K562 (cell line): ENCODE data around the gene NTRK3. TPM values are rescaled to one million over a fixed set of nuclear protein-coding genes. Genes with fewer than 3 reads are reported as not detected.

Experiments
- ATAC-seq: fragments of 200-7000 bp; cut with Tn5 transposase; 3 replicates; pipeline ENCODE4 v1.9.1; 2020; ENCODE audit warnings: moderate library complexity
- BruUV-seq: library from RNA; stranded (reverse); fragments of 400-500 nt; replicated peaks from 2 replicates; lab custom pipeline; 2021; lab: Mats Ljungman, UMichigan
- CTCF ChIA-PET: fragments of 300-600 bp; formaldehyde crosslinking; extraction: SDS; loops from one replicate; lab custom pipeline; 2021; ENCODE audit warnings: low intra/inter-chr PET ratio; lab: Yijun Ruan, JAX
- POLR2A ChIA-PET: fragments of 300-600, 350-650 bp; sonication (Branson Sonifier 250); formaldehyde crosslinking; extraction: SDS; loops from one replicate; lab custom pipeline; 2021; ENCODE audit warnings: antibody characterized with exemption, inconsistent platforms; lab: Yijun Ruan, JAX
- DNase-seq, 4 experiments: peaks; one replicate each; pipeline versions ENCODE4 v3.0.0 to v3.0.0-alpha.2; 2011 to 2018; ENCODE audit warnings: low spot score in 3 of 4, mixed read lengths in 3 of 4; ENCODE audit errors: extremely low read depth in 1 of 4
- FAIRE-seq: peaks from 2 replicates; lab custom pipeline; 2011; peaks lifted over from hg19 to GRCh38; lab: Jason Lieb, UNC
- H2AFZ ChIP-seq: 2 replicates; pipeline ENCODE4 v1.6.0; 2011; ENCODE audit warnings: low read depth, low read length, control low read depth, inconsistent platforms
- H3K27ac ChIP-seq: fragments of 200-600 bp; 3 replicates; pipeline ENCODE4 v1.8.0; 2011; ENCODE audit warnings: low read depth, mild to moderate bottlenecking, control low read depth, inconsistent platforms, low read length, moderate library complexity, mixed read lengths; ENCODE audit errors: extremely low read depth
- H3K27me3 ChIP-seq, 2 experiments: fragments of 300-600 bp in 1 of 2; 2 replicates in 1 of 2; 3 replicates in 1 of 2; pipeline versions ENCODE4 v1.6.0 to v1.8.0; 2011; ENCODE audit warnings: inconsistent platforms in 2 of 2, low read length in 2 of 2, mild to moderate bottlenecking in 1 of 2, mixed read lengths in 1 of 2, moderate library complexity in 1 of 2; ENCODE audit not compliant: control insufficient read depth in 2 of 2, insufficient read depth in 2 of 2
- H3K36me3 ChIP-seq: fragments of 300-600 bp; 3 replicates; pipeline ENCODE4 v1.8.0; 2011; ENCODE audit warnings: mild to moderate bottlenecking, low read length, inconsistent platforms; ENCODE audit not compliant: control insufficient read depth, insufficient read depth
- H3K4me1 ChIP-seq, 2 experiments: fragments of 200-600 bp in 1 of 2; replicated peaks in 1 of 2; 2 replicates in 1 of 2; 3 replicates in 1 of 2; pipeline versions ENCODE4 v1.5.1 to v1.8.0; 2011; ENCODE audit warnings: inconsistent platforms in 2 of 2, low read length in 2 of 2, mild to moderate bottlenecking in 1 of 2, mixed read lengths in 1 of 2, moderate library complexity in 1 of 2; ENCODE audit not compliant: control insufficient read depth in 2 of 2, insufficient read depth in 2 of 2
- H3K4me2 ChIP-seq: 2 replicates; pipeline ENCODE4 v1.6.1; 2011; ENCODE audit warnings: low read length, control low read depth, inconsistent platforms, mixed read lengths; ENCODE audit not compliant: insufficient read depth
- H3K4me3 ChIP-seq: fragments of 200-600 bp; sonication (generic), shearing (Covaris generic); 2 replicates; pipeline ENCODE4 v1.5.1; 2016; ENCODE audit warnings: control low read depth, inconsistent platforms
- H3K79me2 ChIP-seq: fragments of 200-600 bp; 3 replicates; pipeline ENCODE4 v1.8.0; 2011; ENCODE audit warnings: low read length, inconsistent platforms; ENCODE audit not compliant: control insufficient read depth, insufficient read depth
- H3K9ac ChIP-seq, 2 experiments: 2 replicates each; pipeline versions ENCODE4 v1.6.0 to v1.6.1; 2011; ENCODE audit warnings: low read depth in 2 of 2, low read length in 2 of 2, control low read depth in 1 of 2, inconsistent platforms in 1 of 2, mild to moderate bottlenecking in 1 of 2, mixed read lengths in 1 of 2; ENCODE audit not compliant: insufficient read depth in 1 of 2
- H3K9me1 ChIP-seq: one replicate; pipeline ENCODE4 v1.6.0; 2011; ENCODE audit warnings: inconsistent platforms, mild to moderate bottlenecking, low read length, moderate library complexity; ENCODE audit not compliant: control insufficient read depth, insufficient read depth
- H3K9me3 ChIP-seq: replicated peaks from 2 replicates; pipeline ENCODE4 v1.5.1; 2011; ENCODE audit warnings: low read depth, low read length, inconsistent platforms; ENCODE audit not compliant: control insufficient read depth, insufficient read depth
- H4K20me1 ChIP-seq: replicated peaks from 2 replicates; pipeline ENCODE4 v1.6.1; 2011; ENCODE audit warnings: low read length, inconsistent platforms, mixed read lengths; ENCODE audit not compliant: control insufficient read depth, insufficient read depth
- ATF6 ChIP-seq: sonication (generic); formaldehyde crosslinking; IDR thresholded peaks from 2 replicates; pipeline ENCODE4 v1.4.0; 2020; ENCODE audit warnings: mild to moderate bottlenecking, missing genetic modification reagents
- BCL6 ChIP-seq: fragments of 250-450 bp; sonication (Bioruptor Pico); IDR thresholded peaks from 2 replicates; pipeline ENCODE4 v1.4.0; 2020
- CBX2 ChIP-seq: fragments of 200-600 bp; sonication (generic); IDR thresholded peaks from one replicate; pipeline ENCODE4 v1.6.1; 2012; ENCODE audit warnings: mild to moderate bottlenecking, low read length, inconsistent platforms; ENCODE audit not compliant: insufficient read depth, poor library complexity, severe bottlenecking
- DEAF1 ChIP-seq: fragments of 450-650 bp; formaldehyde crosslinking; IDR thresholded peaks from 2 replicates; pipeline ENCODE4 v1.4.0; 2020; ENCODE audit warnings: mild to moderate bottlenecking, moderate library complexity
- EP400 ChIP-seq: fragments of 450-650 bp; IDR thresholded peaks from 2 replicates; pipeline ENCODE4 v1.6.1; 2017; ENCODE audit warnings: antibody characterized with exemption, mild to moderate bottlenecking, moderate library complexity
- GTF2F1 ChIP-seq: IDR thresholded peaks from 2 replicates; pipeline ENCODE4 v1.6.1; 2011; ENCODE audit warnings: low read depth, low read length, improper control_type of control experiment
- KLF16 ChIP-seq: IDR thresholded peaks from 2 replicates; pipeline ENCODE4 v1.6.1; 2016; ENCODE audit warnings: antibody characterized with exemption
- MCM3 ChIP-seq: fragments of 450-650 bp; IDR thresholded peaks from 2 replicates; pipeline ENCODE4 v1.6.1; 2016
- PHB2 ChIP-seq: fragments of 450-650 bp; IDR thresholded peaks from 2 replicates; pipeline ENCODE4 v1.6.1; 2017; ENCODE audit warnings: low read depth
- SAFB ChIP-seq: fragments of 200-400 bp; formaldehyde crosslinking; IDR thresholded peaks from 2 replicates; pipeline ENCODE4 v1.6.1; 2017; ENCODE audit warnings: low read depth, low read length, borderline replicate concordance
- SMARCA5 ChIP-seq: fragments of 450-650 bp; IDR thresholded peaks from 2 replicates; pipeline ENCODE4 v1.6.1; 2016
- TEAD4 ChIP-seq, 2 experiments: sonication (generic) in 1 of 2; formaldehyde crosslinking in 1 of 2; IDR thresholded peaks; 2 replicates each; pipeline versions ENCODE4 v1.6.1 to v1.8.0; 2012 to 2022; ENCODE audit warnings: borderline replicate concordance in 1 of 2, inconsistent platforms in 1 of 2, low read length in 1 of 2, mild to moderate bottlenecking in 1 of 2, missing genetic modification reagents in 1 of 2
- ZBTB12 ChIP-seq: fragments of 250-450 bp; sonication (Bioruptor Pico); IDR thresholded peaks from 2 replicates; pipeline ENCODE4 v1.4.0; 2020
- ZNF347 ChIP-seq: fragments of 450-650 bp; formaldehyde crosslinking; IDR thresholded peaks from 2 replicates; pipeline ENCODE4 v1.4.0; 2020; ENCODE audit warnings: low read depth, mild to moderate bottlenecking, moderate library complexity
- WGBS: fragments of 100-300 bp; shearing (Covaris generic); methylation state at CpG from one replicate; pipeline ENCODE4 v1.1.6; 2016; ENCODE audit warnings: low coverage, mixed read lengths; ENCODE audit not compliant: insufficient coverage; ENCODE audit errors: missing lambda C conversion rate; 5-methylcytosine and 5-hydroxymethylcytosine counted together
- in situ Hi-C: fragments of 300-500 bp; cut with MboI; formaldehyde crosslinking; loops from 4 replicates; pipeline ENCODE4 v1.15.0; 2018; ENCODE audit warnings: inconsistent platforms, mixed read lengths
- intact Hi-C: fragments of 100-400 bp; cut with micrococcal nuclease; formaldehyde crosslinking; loops from 2 replicates; pipeline ENCODE4 v1.14.2; 2022
- polyA plus RNA-seq, 8 experiments: library from polyadenylated mRNA; depleted of rRNA in 4 of 8; stranded (reverse) in 5 of 8; unstranded in 3 of 8; fragments of >200 nt; fragmentation: Nextera tagmentation in 2 of 8; fragmentation: Illumina TruSeq in 1 of 8; extraction: Ambion mirVana in 2 of 8; extraction: Trizol in 1 of 8; gene quantifications; 2 replicates each; pipeline versions ENCODE4 v1.2.1 to v1.2.3, GENCODE V29; 2011 to 2014; ENCODE audit warnings: inconsistent platforms in 1 of 8, missing spikeins in 1 of 8
- total RNA-seq, 7 experiments: library from RNA; depleted of rRNA in 6 of 7; stranded (reverse); fragments of >200 nt in 6 of 7; fragmentation: Illumina TruSeq in 2 of 7; extraction: Trizol in 2 of 7; gene quantifications; 2 replicates each; pipeline versions ENCODE4 v1.2.1 to v1.2.3, GENCODE V29; 2011 to 2021; ENCODE audit warnings: low replicate concordance in 1 of 7

NTRK3 gene
- total and polyA plus RNA-seq, 9 of the 15 experiments (the other 6 are each of a cell fraction or from before 2014, with no cell fraction given): 0.11 to 0.13 TPM; not detected in 7

- TF ChIP-seq ZNF347 (CRISPR knock-in tag) (no peak), GTF2F1 (no peak), SAFB (no peak), MCM3 (no peak), EP400 (no peak)
- TF ChIP-seq, all 486 proteins: peak for 3
Measured at GRCh38 chr15:88196961-88197360, 59.6 kb downstream of the NTRK3 start (continued).

GRCh38 chr15:88194162-88194561 lies 62.4 kb downstream of the NTRK3 start:
- in situ Hi-C loops: no loop called here
- H3K36me3 ChIP-seq: no peaks in the 10 kb centered on the region
- DNase-seq (no peak), FAIRE-seq (no peak), ATAC-seq (no peak)
- no peak overlapping the region for H2AFZ ChIP-seq
- H4K20me1 ChIP-seq: no peaks in the 10 kb centered on the region
- H3K9me1 ChIP-seq: no peaks in the 10 kb centered on the region
- POLR2A ChIA-PET: no interaction called here
- intact Hi-C loops: no loop called here
- CTCF ChIA-PET: no interaction called here
- H3K4me3 ChIP-seq: no peak overlapping the region
- no peaks in the 10 kb centered on the region for H3K9me3 ChIP-seq
- H3K27ac ChIP-seq: no peak overlapping the region
- H3K4me2 ChIP-seq: no peak overlapping the region
- no peaks in the 10 kb centered on the region for H3K79me2 ChIP-seq
- no TSS peak for BruUV-seq
- WGBS: 0% methylated on average over 4 of the region's 4 CpGs
- H3K9ac ChIP-seq: no peak overlapping the region
- no peaks in the 10 kb centered on the region for H3K27me3 ChIP-seq
- no peaks in the 10 kb centered on the region for H3K4me1 ChIP-seq
- TF ChIP-seq DEAF1 (CRISPR knock-in tag) (no peak), KLF16 (no peak), CBX2 (no peak), SMARCA5 (no peak), ATF6 (CRISPR knock-in tag) (no peak), PHB2 (no peak), BCL6 (no peak), ZBTB12 (CRISPR knock-in tag) (no peak), TEAD4 (IDR thresholded peaks at IDR 0.05; ENCODE audit: low read length) (no peak), TEAD4 (CRISPR knock-in tag; IDR thresholded peaks at IDR 0.05; ENCODE audit: borderline replicate concordance) (no peak)
